NCI-H345 (cell line): ENCODE measurements around the gene KLK15.

Experiments
- DNase-seq: peaks from one replicate; lab custom pipeline; 2025; lab: John Stamatoyannopoulos, UW

Gene KLK15

DNA sequence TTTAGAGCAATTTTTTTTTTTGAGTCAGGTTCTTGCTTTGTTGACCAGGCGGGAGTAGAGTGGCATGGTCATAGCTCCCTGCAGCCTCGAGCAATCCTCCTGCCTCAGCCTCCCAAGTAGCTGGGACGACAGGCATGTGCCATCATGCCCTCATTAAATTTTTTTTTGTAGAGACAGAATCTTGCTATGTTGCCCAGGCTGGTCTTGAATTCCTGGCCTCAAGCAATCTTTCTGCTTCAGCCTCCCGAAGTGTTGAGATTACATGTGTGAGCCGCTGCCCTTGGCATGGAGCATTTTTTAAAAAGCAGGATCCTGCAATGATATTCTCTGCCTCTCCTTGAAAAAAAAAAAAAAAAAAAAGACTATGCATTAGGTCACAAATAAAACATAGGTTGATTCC is 57.2 kb downstream of the KLK15 start:
- DNase-seq = no peak
